Lower leg skin (tissue), 4 donors: ENCODE measurements around the gene CD274. TPM values are rescaled to one million over a fixed set of nuclear protein-coding genes. Genes with fewer than 3 reads are reported as not detected.

ENCODE experiments used
- DNase-seq, 2 donors: peaks; one replicate each; pipeline ENCODE4 v3.0.0-alpha.2; 2019; ENCODE audit warnings: low spot score in 2 of 2
- H3K4me3 ChIP-seq: fragments of 200-600 bp; sonication (generic); 2 replicates; pipeline ENCODE4 v1.5.1; 2017; ENCODE audit warnings: mild to moderate bottlenecking, low read depth; ENCODE audit not compliant: poor library complexity, severe bottlenecking
- POLR2A ChIP-seq, 2 donors: fragments of 450-650 bp; IDR thresholded peaks; one replicate each; pipeline ENCODE4 v1.6.1; 2016 to 2017; ENCODE audit warnings: antibody characterized with exemption in 2 of 2, mild to moderate bottlenecking in 1 of 2, moderate library complexity in 1 of 2
- WGBS, 2 donors: methylation state at CpG; one replicate each; pipeline ENCODE4 v1.1.5; 2018; 5-methylcytosine and 5-hydroxymethylcytosine counted together
- intact Hi-C: fragments of 100-400 bp; cut with DNase I; formaldehyde crosslinking; loops from one replicate; pipeline ENCODE4 v1.15.0; 2023; ENCODE audit warnings: low total_unique reads
- total RNA-seq, 4 donors: library from RNA; depleted of rRNA; stranded (reverse); fragments of >200 nt; gene quantifications; one replicate each; pipeline ENCODE4 v1.1.0, GENCODE V29; 2016
- TF ChIP-seq, protein P1 (sequence below), 3 donors: fragments of 450-650 bp; IDR thresholded peaks; one replicate each; pipeline ENCODE4 v1.5.1; 2016; ENCODE audit warnings: antibody characterized with exemption in 3 of 3, mild to moderate bottlenecking in 3 of 3, moderate library complexity in 2 of 3

Gene CD274
- total RNA-seq, 4 donors from 2014 or later: 0.08 to 1.5 (median 0.50) TPM

DNA sequence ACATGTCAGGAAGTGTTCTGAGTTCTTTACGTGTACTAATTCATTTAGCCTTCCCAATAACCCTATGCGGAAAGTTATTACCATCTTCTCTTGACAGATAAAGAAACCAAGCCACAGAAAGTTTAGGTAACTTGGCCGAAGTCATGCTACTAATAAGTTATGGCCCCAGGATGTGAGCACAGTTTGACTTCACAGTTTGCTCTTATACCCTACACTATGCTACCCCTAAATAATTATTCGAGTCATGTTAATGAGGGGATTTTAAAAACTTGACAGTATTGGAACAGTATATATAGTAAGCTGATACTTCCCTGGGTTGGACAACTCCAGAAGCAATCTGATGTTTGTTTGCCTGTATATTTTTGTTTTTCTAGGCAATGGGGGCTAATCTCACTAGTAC lies 30.6 kb downstream of the CD274 start:
- H3K4me3 ChIP-seq: no peak overlapping the region
- no peak for TF ChIP-seq POLR2A (IDR thresholded peaks at IDR 0.05)
- TF ChIP-seq, protein P1, sequence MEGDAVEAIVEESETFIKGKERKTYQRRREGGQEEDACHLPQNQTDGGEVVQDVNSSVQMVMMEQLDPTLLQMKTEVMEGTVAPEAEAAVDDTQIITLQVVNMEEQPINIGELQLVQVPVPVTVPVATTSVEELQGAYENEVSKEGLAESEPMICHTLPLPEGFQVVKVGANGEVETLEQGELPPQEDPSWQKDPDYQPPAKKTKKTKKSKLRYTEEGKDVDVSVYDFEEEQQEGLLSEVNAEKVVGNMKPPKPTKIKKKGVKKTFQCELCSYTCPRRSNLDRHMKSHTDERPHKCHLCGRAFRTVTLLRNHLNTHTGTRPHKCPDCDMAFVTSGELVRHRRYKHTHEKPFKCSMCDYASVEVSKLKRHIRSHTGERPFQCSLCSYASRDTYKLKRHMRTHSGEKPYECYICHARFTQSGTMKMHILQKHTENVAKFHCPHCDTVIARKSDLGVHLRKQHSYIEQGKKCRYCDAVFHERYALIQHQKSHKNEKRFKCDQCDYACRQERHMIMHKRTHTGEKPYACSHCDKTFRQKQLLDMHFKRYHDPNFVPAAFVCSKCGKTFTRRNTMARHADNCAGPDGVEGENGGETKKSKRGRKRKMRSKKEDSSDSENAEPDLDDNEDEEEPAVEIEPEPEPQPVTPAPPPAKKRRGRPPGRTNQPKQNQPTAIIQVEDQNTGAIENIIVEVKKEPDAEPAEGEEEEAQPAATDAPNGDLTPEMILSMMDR (IDR thresholded peaks at IDR 0.05): no peak
- DNase-seq: no peak
- 91 to 95% methylated on average over 4 of the region's 4 CpGs for WGBS, 2 donors
- intact Hi-C loops: no loop called here

DNA sequence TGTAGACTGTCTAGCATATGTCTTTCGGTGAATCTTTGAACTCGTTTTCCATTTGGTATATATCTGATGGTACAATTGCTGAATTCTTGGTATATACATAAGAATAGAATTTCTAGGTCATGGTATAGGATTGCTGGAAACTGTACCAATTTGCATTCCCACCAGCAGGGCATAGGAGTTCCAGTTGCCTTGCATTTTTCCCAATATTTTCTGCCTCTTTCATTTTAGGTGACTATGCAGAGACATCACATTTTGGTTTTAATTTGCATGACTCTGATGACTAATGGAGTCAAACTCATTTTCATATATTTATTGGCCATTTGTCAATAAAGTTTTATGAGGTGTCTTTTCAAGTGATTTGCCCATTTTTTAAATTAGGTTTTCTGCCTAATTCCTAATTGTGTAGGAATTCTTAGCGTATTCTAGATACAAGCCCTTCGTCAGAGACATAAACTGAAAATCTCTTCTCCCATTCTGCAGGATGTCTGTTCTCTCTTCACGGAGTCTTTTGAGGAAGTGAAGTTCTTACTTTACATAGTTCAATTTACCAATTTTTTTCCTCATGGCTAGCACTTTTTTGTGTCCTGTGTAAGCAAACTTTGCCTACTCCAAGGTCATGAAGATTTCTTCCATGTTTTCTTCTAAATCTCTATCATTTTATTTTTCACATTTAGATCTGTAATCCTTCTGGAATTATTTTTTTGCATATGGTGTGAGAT lies 31.1 kb downstream of the CD274 start:
- DNase-seq: no peak
- 89% methylated on average over 5 of the region's 5 CpGs for WGBS, 2 donors
- TF ChIP-seq POLR2A (IDR thresholded peaks at IDR 0.05): no peak
- TF ChIP-seq, protein P1 (IDR thresholded peaks at IDR 0.05): no peak
- H3K4me3 ChIP-seq: no peak overlapping the region
- intact Hi-C loops: no loop called here

DNA sequence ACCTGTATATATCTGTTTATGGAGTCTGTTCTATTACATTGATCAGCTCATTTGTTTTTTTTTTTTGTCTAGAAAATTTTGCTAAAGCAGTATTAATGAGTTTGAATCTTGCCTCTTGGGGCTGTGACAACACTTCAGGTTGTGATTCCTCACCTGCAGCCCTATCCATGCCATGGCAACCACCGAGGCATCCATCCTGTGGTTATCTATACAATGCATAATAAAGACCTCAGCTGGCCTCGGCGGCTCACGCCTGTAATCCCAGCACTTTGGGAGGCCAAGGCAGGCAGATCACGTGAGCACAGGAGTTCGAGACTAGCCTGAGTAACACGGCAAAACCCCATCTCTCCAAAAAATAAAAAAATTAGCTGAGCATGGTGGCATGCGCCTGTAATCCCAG lies 31.9 kb downstream of the CD274 start:
- H3K4me3 ChIP-seq: no peak overlapping the region
- WGBS, 2 donors: 86 to 89% methylated on average over 8 of the region's 8 CpGs
- DNase-seq: no peak
- TF ChIP-seq, protein P1 (IDR thresholded peaks at IDR 0.05): no peak
- no peak for TF ChIP-seq POLR2A (IDR thresholded peaks at IDR 0.05)
- intact Hi-C loops: no loop called here

DNA sequence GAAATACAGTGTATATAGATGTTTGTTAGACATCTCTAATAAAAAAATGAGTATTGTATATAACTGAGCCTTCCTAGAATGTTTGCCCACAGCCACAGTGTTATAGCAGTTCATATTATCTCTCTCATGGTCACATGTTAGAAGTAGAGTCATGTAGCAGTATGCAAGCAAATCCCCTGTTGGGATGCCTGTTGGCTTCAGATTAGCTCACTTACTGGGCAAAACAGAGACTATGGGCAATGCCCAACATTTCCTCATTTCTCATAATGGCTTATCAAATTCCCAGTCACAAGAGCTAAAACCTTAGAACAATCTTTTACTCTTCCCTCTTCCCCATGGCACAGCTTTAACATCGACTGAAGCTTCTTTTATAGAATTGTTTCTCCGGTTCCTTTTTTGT lies 33.0 kb downstream of the CD274 start:
- intact Hi-C loops: no loop called here
- H3K4me3 ChIP-seq: no peak overlapping the region
- no peak for DNase-seq
- WGBS, 2 donors: 95% methylated on average over 2 of the region's 2 CpGs
- no peak for TF ChIP-seq POLR2A (IDR thresholded peaks at IDR 0.05)
- TF ChIP-seq, protein P1 (IDR thresholded peaks at IDR 0.05): no peak

DNA sequence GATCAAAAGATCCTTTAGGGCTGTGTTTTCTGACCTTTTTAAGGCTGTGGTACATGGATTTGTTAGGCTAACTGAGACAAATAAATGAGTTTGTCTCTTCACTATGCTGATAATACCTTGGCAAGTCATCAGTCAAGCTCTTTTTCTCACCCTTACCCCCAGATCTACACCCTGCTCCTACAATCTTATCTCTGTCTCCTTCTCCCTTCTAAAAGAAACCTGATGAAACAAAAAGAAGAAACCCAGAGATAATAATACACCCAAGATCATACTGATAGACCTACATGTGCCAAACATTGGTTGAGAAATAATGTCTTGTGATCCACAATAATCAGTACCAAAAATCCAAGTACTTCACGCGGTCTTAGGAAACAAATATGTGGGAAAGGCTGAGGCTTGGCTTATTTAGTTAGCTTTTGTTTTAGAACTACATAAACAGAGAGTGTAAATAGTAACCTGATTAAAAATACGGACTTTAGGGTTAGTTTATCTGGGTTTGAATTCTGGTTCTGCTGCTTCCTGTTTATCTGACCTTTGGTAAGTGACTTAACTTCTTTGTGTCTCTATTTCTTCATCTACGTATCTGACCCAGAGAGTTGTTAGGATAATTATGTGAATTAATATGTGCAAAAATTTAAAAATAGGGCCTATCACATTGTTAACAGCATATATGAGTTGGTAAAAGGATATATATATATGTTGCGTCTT lies 35.2 kb downstream of the CD274 start:
- no peak overlapping the region for H3K4me3 ChIP-seq
- TF ChIP-seq, protein P1 (IDR thresholded peaks at IDR 0.05): no peak
- no peak for TF ChIP-seq POLR2A (IDR thresholded peaks at IDR 0.05)
- intact Hi-C loops: no loop called here
- DNase-seq: no peak
- 86 to 88% methylated on average over 5 of the region's 5 CpGs for WGBS, 2 donors
